SK-N-SH treated with all-trans-retinoic acid at 6 μM for 48 hours (cell line): ENCODE data around the gene RALGPS1.

Experiments
- ATAC-seq: fragments of 200-7000 bp; cut with Tn5 transposase; 3 replicates; pipeline ENCODE4 v1.9.1; 2020; ENCODE audit warnings: mild to moderate bottlenecking, moderate library complexity
- ARNTL ChIP-seq: fragments of 450-650 bp; formaldehyde crosslinking; IDR thresholded peaks from 2 replicates; pipeline ENCODE4 v1.5.0; 2020; ENCODE audit warnings: low read depth, mild to moderate bottlenecking, moderate library complexity, borderline replicate concordance
- BACH2 ChIP-seq: fragments of 250-450 bp; sonication (Bioruptor Pico); IDR thresholded peaks from 2 replicates; pipeline ENCODE4 v1.9.0; 2021; ENCODE audit warnings: mild to moderate bottlenecking, borderline replicate concordance
- CSDC2 ChIP-seq: fragments of 250-450 bp; sonication (Bioruptor Pico); IDR thresholded peaks from 2 replicates; pipeline ENCODE4 v1.5.0; 2020; ENCODE audit warnings: mild to moderate bottlenecking, moderate library complexity
- ESRRG ChIP-seq: fragments of 250-450 bp; sonication (Bioruptor Pico); IDR thresholded peaks from 2 replicates; pipeline ENCODE4 v1.6.1; 2021; ENCODE audit warnings: mild to moderate bottlenecking
- GLIS3 ChIP-seq: fragments of 250-450 bp; sonication (Bioruptor Pico); IDR thresholded peaks from 2 replicates; pipeline ENCODE4 v1.5.0; 2020; ENCODE audit warnings: mild to moderate bottlenecking, moderate library complexity
- OSR1 ChIP-seq: fragments of 250-450 bp; sonication (Bioruptor Pico); IDR thresholded peaks from 2 replicates; pipeline ENCODE4 v1.8.0; 2022; ENCODE audit warnings: moderate library complexity, mild to moderate bottlenecking, inconsistent platforms
- RARB ChIP-seq: fragments of 250-450 bp; sonication (Bioruptor Pico); IDR thresholded peaks from 2 replicates; pipeline ENCODE4 v1.8.0; 2021; ENCODE audit warnings: mild to moderate bottlenecking, moderate library complexity
- TCF4 ChIP-seq: fragments of 250-450 bp; sonication (Bioruptor Pico); IDR thresholded peaks from 2 replicates; pipeline ENCODE4 v1.8.0; 2021; ENCODE audit warnings: mild to moderate bottlenecking, moderate library complexity, borderline replicate concordance
- TOX ChIP-seq: fragments of 250-450 bp; sonication (Bioruptor Pico); IDR thresholded peaks from 2 replicates; pipeline ENCODE4 v1.8.0; 2021; ENCODE audit warnings: mild to moderate bottlenecking, moderate library complexity, borderline replicate concordance
- ZC3H10 ChIP-seq: fragments of 250-450 bp; sonication (Bioruptor Pico); IDR thresholded peaks from 2 replicates; pipeline ENCODE4 v1.5.1; 2021; ENCODE audit warnings: mild to moderate bottlenecking, moderate library complexity
- ZFP3 ChIP-seq: fragments of 250-450 bp; sonication (Bioruptor Pico); IDR thresholded peaks from 2 replicates; pipeline ENCODE4 v1.5.0; 2020; ENCODE audit warnings: mild to moderate bottlenecking, moderate library complexity
- ZFP30 ChIP-seq: fragments of 450-650 bp; formaldehyde crosslinking; IDR thresholded peaks from 2 replicates; pipeline ENCODE4 v1.5.0; 2022; ENCODE audit warnings: mild to moderate bottlenecking, moderate library complexity
- ZNF565 ChIP-seq: fragments of 450-650 bp; formaldehyde crosslinking; conservative IDR thresholded peaks from 2 replicates; pipeline ENCODE4 v1.5.0; 2020; ENCODE audit warnings: low read depth, mild to moderate bottlenecking, moderate library complexity
- ZNF8 ChIP-seq: fragments of 450-650 bp; formaldehyde crosslinking; IDR thresholded peaks from 2 replicates; pipeline ENCODE4 v1.5.0; 2020; ENCODE audit warnings: mild to moderate bottlenecking, moderate library complexity
- TF ChIP-seq, protein P1 (sequence below): fragments of 250-450 bp; sonication (Bioruptor Pico); IDR thresholded peaks from 2 replicates; pipeline ENCODE4 v1.5.0; 2020; ENCODE audit warnings: mild to moderate bottlenecking, moderate library complexity
- TF ChIP-seq, protein P2 (sequence below): fragments of 250-450 bp; sonication (Bioruptor Pico); IDR thresholded peaks from 2 replicates; pipeline ENCODE4 v1.5.1; 2021; ENCODE audit warnings: mild to moderate bottlenecking, moderate library complexity
- TF ChIP-seq, protein P3 (sequence below): fragments of 250-450 bp; sonication (Bioruptor Pico); IDR thresholded peaks from 2 replicates; pipeline ENCODE4 v1.5.1; 2020; ENCODE audit warnings: low read depth, mild to moderate bottlenecking, moderate library complexity
- TF ChIP-seq, protein P4 (sequence below): fragments of 250-450 bp; sonication (Bioruptor Pico); IDR thresholded peaks from 2 replicates; pipeline ENCODE4 v1.8.0; 2020; ENCODE audit warnings: mild to moderate bottlenecking, moderate library complexity, borderline replicate concordance
- TF ChIP-seq, protein P5 (sequence below): fragments of 250-450 bp; sonication (Bioruptor Pico); IDR thresholded peaks from 2 replicates; pipeline ENCODE4 v1.8.0; 2021; ENCODE audit warnings: low read depth, mild to moderate bottlenecking, moderate library complexity, borderline replicate concordance

Gene RALGPS1

DNA sequence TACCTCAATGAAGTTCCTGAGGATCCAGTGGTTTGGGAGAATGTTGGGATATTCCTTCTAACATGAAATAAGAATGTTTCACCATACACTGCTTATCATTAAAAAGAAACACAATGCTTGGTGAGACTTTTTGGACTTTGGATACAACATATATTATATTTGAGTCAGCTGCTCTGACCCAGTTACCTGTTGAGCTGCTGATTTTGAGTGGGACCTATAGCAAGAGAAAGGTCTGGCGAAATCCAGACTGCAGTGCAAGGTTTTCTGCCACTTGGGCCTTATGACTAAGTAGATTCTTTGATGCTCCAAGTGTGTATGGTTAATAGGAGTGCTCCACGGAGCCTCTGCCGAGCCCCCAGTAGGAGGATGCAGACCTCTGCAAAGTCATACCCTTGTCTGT is 10.0 kb upstream of the RALGPS1 start:
- ATAC-seq, result no peak

DNA sequence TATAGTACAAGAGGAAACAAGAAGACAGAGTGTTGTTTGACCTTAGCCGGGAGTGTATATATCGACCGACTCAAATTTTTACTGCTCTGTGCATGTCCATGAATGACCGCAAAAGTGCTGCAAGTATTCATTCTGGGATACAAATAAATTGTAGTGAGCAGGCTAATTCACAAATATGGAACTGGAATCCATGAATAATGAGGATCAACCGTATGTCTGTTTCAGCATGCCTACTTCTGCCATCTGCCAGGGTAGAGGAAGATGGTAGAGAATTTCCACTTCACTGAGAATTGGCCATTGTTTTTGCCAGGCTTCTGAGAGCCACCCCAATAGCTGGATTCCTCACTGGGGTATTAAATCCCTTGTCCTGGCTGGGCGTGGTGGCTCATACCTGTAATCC is 8.5 kb upstream of the RALGPS1 start:
- ATAC-seq, result no peak
- TF ChIP-seq, protein P1, sequence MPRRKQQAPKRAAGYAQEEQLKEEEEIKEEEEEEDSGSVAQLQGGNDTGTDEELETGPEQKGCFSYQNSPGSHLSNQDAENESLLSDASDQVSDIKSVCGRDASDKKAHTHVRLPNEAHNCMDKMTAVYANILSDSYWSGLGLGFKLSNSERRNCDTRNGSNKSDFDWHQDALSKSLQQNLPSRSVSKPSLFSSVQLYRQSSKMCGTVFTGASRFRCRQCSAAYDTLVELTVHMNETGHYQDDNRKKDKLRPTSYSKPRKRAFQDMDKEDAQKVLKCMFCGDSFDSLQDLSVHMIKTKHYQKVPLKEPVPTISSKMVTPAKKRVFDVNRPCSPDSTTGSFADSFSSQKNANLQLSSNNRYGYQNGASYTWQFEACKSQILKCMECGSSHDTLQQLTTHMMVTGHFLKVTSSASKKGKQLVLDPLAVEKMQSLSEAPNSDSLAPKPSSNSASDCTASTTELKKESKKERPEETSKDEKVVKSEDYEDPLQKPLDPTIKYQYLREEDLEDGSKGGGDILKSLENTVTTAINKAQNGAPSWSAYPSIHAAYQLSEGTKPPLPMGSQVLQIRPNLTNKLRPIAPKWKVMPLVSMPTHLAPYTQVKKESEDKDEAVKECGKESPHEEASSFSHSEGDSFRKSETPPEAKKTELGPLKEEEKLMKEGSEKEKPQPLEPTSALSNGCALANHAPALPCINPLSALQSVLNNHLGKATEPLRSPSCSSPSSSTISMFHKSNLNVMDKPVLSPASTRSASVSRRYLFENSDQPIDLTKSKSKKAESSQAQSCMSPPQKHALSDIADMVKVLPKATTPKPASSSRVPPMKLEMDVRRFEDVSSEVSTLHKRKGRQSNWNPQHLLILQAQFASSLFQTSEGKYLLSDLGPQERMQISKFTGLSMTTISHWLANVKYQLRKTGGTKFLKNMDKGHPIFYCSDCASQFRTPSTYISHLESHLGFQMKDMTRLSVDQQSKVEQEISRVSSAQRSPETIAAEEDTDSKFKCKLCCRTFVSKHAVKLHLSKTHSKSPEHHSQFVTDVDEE, result no peak
- TF ChIP-seq ESRRG (CRISPR knock-in tag) (no peak), ARNTL (CRISPR knock-in tag) (no peak), OSR1 (no peak), CSDC2 (CRISPR knock-in tag) (no peak), ZFP30 (CRISPR knock-in tag) (no peak), BACH2 (CRISPR knock-in tag) (no peak), ZNF8 (CRISPR knock-in tag) (no peak), ZNF565 (CRISPR knock-in tag) (no peak)
- TF ChIP-seq, protein P2, sequence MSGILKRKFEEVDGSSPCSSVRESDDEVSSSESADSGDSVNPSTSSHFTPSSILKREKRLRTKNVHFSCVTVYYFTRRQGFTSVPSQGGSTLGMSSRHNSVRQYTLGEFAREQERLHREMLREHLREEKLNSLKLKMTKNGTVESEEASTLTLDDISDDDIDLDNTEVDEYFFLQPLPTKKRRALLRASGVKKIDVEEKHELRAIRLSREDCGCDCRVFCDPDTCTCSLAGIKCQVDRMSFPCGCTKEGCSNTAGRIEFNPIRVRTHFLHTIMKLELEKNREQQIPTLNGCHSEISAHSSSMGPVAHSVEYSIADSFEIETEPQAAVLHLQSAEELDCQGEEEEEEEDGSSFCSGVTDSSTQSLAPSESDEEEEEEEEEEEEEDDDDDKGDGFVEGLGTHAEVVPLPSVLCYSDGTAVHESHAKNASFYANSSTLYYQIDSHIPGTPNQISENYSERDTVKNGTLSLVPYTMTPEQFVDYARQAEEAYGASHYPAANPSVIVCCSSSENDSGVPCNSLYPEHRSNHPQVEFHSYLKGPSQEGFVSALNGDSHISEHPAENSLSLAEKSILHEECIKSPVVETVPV (CRISPR knock-in tag), result no peak
- TF ChIP-seq, protein P3, sequence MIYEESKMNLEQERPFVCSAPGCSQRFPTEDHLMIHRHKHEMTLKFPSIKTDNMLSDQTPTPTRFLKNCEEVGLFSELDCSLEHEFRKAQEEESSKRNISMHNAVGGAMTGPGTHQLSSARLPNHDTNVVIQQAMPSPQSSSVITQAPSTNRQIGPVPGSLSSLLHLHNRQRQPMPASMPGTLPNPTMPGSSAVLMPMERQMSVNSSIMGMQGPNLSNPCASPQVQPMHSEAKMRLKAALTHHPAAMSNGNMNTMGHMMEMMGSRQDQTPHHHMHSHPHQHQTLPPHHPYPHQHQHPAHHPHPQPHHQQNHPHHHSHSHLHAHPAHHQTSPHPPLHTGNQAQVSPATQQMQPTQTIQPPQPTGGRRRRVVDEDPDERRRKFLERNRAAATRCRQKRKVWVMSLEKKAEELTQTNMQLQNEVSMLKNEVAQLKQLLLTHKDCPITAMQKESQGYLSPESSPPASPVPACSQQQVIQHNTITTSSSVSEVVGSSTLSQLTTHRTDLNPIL (CRISPR knock-in tag), result no peak

More for the DNA sequence above, 10.0 kb upstream of the RALGPS1 start:
- TF ChIP-seq TOX (CRISPR knock-in tag) (no peak), ZFP3 (no peak), RARB (CRISPR knock-in tag) (no peak), ZC3H10 (no peak), ZFP30 (CRISPR knock-in tag) (no peak), ZNF8 (CRISPR knock-in tag) (no peak), GLIS3 (CRISPR knock-in tag) (no peak), TCF4 (CRISPR knock-in tag) (no peak)
- TF ChIP-seq, protein P4, sequence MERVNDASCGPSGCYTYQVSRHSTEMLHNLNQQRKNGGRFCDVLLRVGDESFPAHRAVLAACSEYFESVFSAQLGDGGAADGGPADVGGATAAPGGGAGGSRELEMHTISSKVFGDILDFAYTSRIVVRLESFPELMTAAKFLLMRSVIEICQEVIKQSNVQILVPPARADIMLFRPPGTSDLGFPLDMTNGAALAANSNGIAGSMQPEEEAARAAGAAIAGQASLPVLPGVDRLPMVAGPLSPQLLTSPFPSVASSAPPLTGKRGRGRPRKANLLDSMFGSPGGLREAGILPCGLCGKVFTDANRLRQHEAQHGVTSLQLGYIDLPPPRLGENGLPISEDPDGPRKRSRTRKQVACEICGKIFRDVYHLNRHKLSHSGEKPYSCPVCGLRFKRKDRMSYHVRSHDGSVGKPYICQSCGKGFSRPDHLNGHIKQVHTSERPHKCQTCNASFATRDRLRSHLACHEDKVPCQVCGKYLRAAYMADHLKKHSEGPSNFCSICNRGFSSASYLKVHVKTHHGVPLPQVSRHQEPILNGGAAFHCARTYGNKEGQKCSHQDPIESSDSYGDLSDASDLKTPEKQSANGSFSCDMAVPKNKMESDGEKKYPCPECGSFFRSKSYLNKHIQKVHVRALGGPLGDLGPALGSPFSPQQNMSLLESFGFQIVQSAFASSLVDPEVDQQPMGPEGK (CRISPR knock-in tag), result no peak

DNA sequence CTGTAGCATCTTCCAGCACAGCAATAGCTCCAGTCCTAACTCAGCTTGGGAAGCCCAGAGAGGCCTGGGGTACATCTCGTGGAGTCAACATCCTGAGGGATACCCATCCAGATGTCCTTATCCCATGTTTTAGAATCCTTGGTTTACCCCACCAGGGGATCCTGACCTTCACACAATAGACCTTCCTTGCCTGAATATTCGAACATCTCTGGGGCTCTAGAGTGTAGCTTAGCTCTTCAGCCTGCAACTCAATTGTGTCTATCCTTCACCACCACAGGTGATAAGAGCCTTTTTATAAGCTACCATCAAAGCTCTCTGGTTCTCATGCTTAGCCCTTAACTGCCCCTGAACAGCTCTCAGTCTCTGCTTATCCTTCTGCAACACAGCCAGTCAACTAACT is 7.5 kb upstream of the RALGPS1 start:
- ATAC-seq, result no peak
- TF ChIP-seq, protein P1, result no peak
- TF ChIP-seq, protein P5, sequence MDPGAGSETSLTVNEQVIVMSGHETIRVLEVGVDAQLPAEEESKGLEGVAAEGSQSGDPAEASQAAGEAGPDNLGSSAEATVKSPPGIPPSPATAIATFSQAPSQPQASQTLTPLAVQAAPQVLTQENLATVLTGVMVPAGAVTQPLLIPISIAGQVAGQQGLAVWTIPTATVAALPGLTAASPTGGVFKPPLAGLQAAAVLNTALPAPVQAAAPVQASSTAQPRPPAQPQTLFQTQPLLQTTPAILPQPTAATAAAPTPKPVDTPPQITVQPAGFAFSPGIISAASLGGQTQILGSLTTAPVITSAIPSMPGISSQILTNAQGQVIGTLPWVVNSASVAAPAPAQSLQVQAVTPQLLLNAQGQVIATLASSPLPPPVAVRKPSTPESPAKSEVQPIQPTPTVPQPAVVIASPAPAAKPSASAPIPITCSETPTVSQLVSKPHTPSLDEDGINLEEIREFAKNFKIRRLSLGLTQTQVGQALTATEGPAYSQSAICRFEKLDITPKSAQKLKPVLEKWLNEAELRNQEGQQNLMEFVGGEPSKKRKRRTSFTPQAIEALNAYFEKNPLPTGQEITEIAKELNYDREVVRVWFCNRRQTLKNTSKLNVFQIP, result no peak
- TF ChIP-seq, protein P2 (CRISPR knock-in tag), result no peak
- TF ChIP-seq, protein P4 (CRISPR knock-in tag), result no peak
- TF ChIP-seq GLIS3 (CRISPR knock-in tag), result no peak
- no peak for TF ChIP-seq ZNF8 (CRISPR knock-in tag)
- TF ChIP-seq ZC3H10, result no peak
- TF ChIP-seq, protein P3 (CRISPR knock-in tag), result no peak
- TF ChIP-seq BACH2 (CRISPR knock-in tag), result no peak
- TF ChIP-seq ARNTL (CRISPR knock-in tag), result no peak
- TF ChIP-seq RARB (CRISPR knock-in tag), result no peak
- TF ChIP-seq ESRRG (CRISPR knock-in tag), result no peak
